Type B pancreatic cell (in vitro differentiated cells): ENCODE measurements around the gene VEZT. TPM values are rescaled to one million over a fixed set of nuclear protein-coding genes. Genes with fewer than 3 reads are reported as not detected.

ENCODE experiments used
- DNase-seq: peaks from one replicate; pipeline ENCODE4 v3.0.0; 2021; ENCODE audit warnings: mixed read lengths; ENCODE audit not compliant: unreplicated experiment; ENCODE audit errors: extremely low spot score
- H3K27ac Mint-ChIP-seq: 2 replicates; pipeline ENCODE4 v1.8.0; 2021; ENCODE audit warnings: mild to moderate bottlenecking, mixed read lengths
- H3K27me3 Mint-ChIP-seq: 2 replicates; pipeline ENCODE4 v1.8.0; 2021; ENCODE audit warnings: mixed read lengths
- H3K36me3 Mint-ChIP-seq: 2 replicates; pipeline ENCODE4 v1.8.0; 2021; ENCODE audit warnings: mixed read lengths
- H3K4me1 Mint-ChIP-seq: one replicate; pipeline ENCODE4 v1.8.0; 2021; ENCODE audit warnings: mixed read lengths; ENCODE audit not compliant: unreplicated experiment
- H3K4me3 Mint-ChIP-seq: 2 replicates; pipeline ENCODE4 v1.8.0; 2021; ENCODE audit warnings: mild to moderate bottlenecking, mixed read lengths
- H3K9me3 Mint-ChIP-seq: 2 replicates; pipeline ENCODE4 v1.8.0; 2021; ENCODE audit warnings: mixed read lengths
- CTCF ChIP-seq: fragments of 200-600 bp; sonication (generic); conservative IDR thresholded peaks from 2 replicates; pipeline ENCODE4 v1.5.0; 2021; ENCODE audit warnings: antibody characterized with exemption, mild to moderate bottlenecking
- total RNA-seq: library from RNA; stranded (reverse); gene quantifications from 2 replicates; pipeline ENCODE4 v1.2.1, GENCODE V29; 2021; ENCODE audit warnings: low replicate concordance

Gene VEZT
- total RNA-seq, 1 donor from 2014 or later = 69.1 TPM

GRCh38 chr12:95200128-95200894, 17.3 kb upstream of the VEZT start:
- H3K27me3 Mint-ChIP-seq = no peaks in the 10 kb centered on the region
- peak overlapping the region; percentile 2 for H3K4me3 Mint-ChIP-seq
- H3K4me1 Mint-ChIP-seq = peaks cover 38% of the 10 kb centered on the region
- H3K9me3 Mint-ChIP-seq = no peaks in the 10 kb centered on the region
- no peak for TF ChIP-seq CTCF
- no peak for DNase-seq
- H3K36me3 Mint-ChIP-seq = peaks cover 11% of the 10 kb centered on the region
- H3K27ac Mint-ChIP-seq = peak overlapping the region; percentile 62

GRCh38 chr12:95201056-95201670, 16.4 kb upstream of the VEZT start:
- Mint-ChIP-seq H3K4me1 (peaks cover 47% of the 10 kb centered on the region), H3K27me3 (no peaks in the 10 kb centered on the region), H3K4me3 (peak overlapping the region; percentile 7), H3K36me3 (peaks cover 17% of the 10 kb centered on the region), H3K27ac (peak overlapping the region; percentile 62), H3K9me3 (no peaks in the 10 kb centered on the region)
- no peak for TF ChIP-seq CTCF
- no peak for DNase-seq

GRCh38 chr12:95202691-95203486, 14.7 kb upstream of the VEZT start:
- Mint-ChIP-seq H3K36me3 (peaks cover 27% of the 10 kb centered on the region), H3K4me1 (peaks cover 47% of the 10 kb centered on the region), H3K4me3 (peak overlapping the region; percentile 30), H3K27me3 (no peaks in the 10 kb centered on the region), H3K27ac (peak overlapping the region; percentile 3), H3K9me3 (peaks cover 4% of the 10 kb centered on the region)
- TF ChIP-seq CTCF = no peak
- DNase-seq = no peak

GRCh38 chr12:95203487-95204030, 14.0 kb upstream of the VEZT start:
- H3K4me3 Mint-ChIP-seq = no peak overlapping the region
- no peaks in the 10 kb centered on the region for H3K27me3 Mint-ChIP-seq
- no peak for DNase-seq
- peak overlapping the region; percentile 3 for H3K27ac Mint-ChIP-seq
- peaks cover 4% of the 10 kb centered on the region for H3K9me3 Mint-ChIP-seq
- peaks cover 28% of the 10 kb centered on the region for H3K36me3 Mint-ChIP-seq
- no peak for TF ChIP-seq CTCF
- peaks cover 47% of the 10 kb centered on the region for H3K4me1 Mint-ChIP-seq

- TF ChIP-seq CTCF = no peak
- Mint-ChIP-seq H3K27me3 (no peaks in the 10 kb centered on the region), H3K4me3 (peak overlapping the region; percentile 76), H3K9me3 (peaks cover 4% of the 10 kb centered on the region), H3K27ac (peak overlapping the region; percentile 85), H3K4me1 (peaks cover 43% of the 10 kb centered on the region), H3K36me3 (peaks cover 32% of the 10 kb centered on the region)
- no peak for DNase-seq
Observed at GRCh38 chr12:95204141-95204866, 13.3 kb upstream of the VEZT start.
